DMS79 (cell line): ENCODE results near the gene MRPS6.

Experiments
- DNase-seq: peaks from one replicate; lab custom pipeline; 2025; lab: John Stamatoyannopoulos, UW

The MRPS6 gene

GRCh38 chr21:34133392-34133791 lies 60.0 kb downstream of the MRPS6 start:
- no peak for DNase-seq

- no peak for DNase-seq
Measured at GRCh38 chr21:34133802-34134201, 60.4 kb downstream of the MRPS6 start.

- no peak for DNase-seq
Measured at GRCh38 chr21:34135330-34135729, 62.0 kb downstream of the MRPS6 start.

DNA sequence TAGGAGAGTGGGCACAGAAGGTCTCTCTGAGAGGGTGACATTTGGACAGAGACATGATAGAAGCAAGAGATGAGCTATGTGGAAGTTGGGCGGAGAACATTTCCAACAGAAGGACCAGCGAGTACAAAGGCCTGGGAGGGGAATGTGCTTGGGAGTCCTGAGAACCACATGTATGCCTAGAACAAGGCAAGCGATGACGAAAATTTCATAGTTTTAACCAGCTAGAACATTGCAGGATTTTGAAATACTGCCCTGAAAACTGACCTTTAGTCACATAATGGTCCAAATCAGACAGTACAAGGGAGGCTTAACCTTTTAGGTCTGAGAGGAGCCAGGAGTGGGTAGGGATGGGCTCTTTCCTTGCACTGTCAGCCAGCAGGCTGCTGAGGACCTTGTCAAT lies 68.0 kb downstream of the MRPS6 start:
- DNase-seq = no peak

DNA sequence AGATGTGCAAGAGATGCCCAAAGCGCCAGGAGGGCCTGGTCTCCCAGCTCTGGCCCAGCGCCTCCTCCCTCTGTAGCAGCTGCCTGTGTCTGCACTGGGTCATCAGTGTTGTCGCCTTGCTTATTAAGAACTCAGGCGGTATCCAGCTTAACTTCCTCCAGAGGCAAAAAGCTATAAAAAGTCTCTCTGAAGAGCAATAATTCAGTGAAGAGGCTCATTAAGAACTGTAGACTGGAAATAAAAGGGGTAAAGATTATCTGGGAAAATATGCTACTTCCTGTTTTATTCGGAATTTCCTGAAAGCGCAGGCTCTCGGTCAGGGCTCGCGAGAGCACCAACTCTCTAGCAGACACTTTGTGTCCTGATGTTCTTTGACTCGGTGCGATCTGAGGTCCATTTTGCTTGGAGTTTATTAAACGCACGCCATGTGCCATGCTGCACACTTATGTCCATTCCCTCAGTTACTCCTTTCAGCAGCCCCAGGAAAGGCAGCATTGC lies 70.4 kb downstream of the MRPS6 start:
- no peak for DNase-seq

- no peak for DNase-seq
Measured at GRCh38 chr21:34144224-34144623, 70.8 kb downstream of the MRPS6 start.

GRCh38 chr21:34147792-34148418 lies 74.5 kb downstream of the MRPS6 start:
- DNase-seq = no peak

DNA sequence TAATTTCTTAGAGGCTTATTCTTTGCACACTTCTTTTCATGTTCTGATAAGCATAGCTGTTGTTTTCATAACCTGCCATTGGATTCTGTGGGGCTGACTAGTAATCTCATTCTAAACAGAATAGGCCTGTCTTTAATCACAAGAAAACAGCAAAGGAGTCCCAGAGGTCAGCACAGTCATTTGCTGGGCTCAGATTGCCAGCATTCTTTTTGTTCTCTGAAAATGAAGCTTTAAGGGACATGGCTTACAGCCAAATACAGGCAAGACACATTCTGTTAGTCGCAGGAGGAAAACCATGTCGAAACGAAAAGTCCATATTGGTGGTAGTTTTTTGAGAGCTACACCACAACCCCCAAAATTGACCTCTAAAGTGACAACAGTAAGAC lies 75.0 kb downstream of the MRPS6 start:
- DNase-seq = no peak

- no peak for DNase-seq
Measured at GRCh38 chr21:34148826-34149558, 75.6 kb downstream of the MRPS6 start.

DNA sequence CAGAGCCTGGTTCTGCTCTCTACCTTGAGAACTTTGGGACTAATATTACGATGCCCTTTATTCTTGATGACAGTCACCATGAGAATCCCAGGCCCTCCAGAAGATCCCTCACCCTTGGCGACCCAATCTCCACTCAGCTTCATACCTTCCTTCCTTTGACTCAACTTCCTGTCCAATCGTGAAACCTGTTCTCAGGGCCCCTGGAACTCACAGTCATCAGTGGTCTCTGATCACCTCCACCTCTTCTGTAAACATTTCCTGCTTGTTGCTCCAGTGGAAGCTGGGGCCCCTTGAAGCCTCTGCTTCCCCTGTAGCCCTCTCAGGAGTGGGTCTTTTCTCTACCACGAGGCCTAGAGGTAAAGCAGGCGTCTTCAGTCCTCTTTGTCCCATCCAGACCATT lies 79.1 kb downstream of the MRPS6 start:
- DNase-seq = no peak

DNA sequence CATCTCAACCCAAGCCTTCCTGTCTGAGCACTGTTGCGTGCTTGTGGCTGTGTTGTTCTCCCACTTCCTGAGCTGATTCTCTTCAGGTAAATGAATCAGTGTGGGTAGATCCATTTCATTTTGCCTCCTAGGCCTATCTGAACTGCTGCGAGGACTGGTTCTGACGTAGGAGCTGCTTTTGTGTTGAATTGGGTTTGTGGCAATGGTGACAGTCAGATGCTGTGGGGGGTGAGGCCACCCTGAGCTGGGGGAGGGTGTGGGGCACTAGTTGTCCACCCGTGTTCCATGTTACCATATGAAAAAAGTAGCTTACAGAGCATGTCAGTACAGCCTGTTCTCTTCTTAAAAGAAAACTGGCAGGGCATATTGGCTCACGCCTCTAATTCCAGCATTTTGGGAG lies 81.5 kb downstream of the MRPS6 start:
- DNase-seq = no peak

- DNase-seq = no peak
Measured at GRCh38 chr21:34156957-34157356, 83.6 kb downstream of the MRPS6 start.

- DNase-seq = no peak
Measured at GRCh38 chr21:34157521-34157920, 84.1 kb downstream of the MRPS6 start.

DNA sequence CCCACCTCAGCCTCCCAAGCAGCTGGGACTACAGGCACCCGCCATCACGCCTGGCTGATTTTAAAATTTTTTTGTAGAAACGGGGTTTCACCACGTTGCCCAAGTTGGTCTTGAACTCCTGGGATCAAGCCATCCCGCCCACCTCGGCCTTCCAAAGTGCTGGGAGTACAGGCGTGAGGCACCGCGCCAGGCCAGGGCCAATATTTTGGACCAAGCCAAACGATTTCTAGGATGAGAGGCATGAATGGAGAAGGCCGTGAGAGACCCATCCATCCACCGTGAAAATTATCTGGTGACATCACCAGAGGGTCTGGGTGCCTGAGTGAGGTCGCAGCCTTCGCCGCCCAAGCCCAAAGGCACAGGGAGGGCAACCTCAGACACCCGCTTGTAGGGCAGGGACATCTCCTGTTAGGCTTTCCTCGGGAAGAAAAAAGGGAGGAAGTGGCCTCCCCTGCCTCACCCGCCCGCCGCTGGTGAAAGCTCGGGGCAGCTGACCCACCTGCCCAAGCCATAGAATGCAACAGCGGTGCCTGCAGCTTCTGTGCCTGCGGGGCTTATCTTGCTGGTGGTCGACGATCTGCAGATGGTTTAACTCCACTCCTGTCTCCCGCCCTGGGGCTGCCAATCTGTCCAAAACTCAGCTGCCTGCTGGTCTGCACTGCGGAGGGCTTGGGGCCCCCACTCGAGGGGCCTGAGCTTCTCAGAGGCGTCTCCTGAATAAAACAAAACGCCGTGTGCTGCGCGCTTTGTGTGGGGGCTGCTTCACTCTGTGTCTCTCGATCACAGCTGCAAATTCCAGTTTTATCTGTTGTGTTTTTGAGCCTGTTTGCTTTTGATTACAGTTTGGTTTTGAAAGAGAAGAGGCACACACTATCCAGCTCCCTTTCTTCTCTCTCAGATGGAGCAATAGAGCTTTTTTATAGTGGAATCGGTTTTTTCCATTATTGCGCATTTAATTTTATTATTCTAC lies 85.8 kb downstream of the MRPS6 start:
- no peak for DNase-seq

GRCh38 chr21:34166468-34166867 lies 93.1 kb downstream of the MRPS6 start:
- DNase-seq = no peak

GRCh38 chr21:34170886-34171285 lies 97.5 kb downstream of the MRPS6 start:
- no peak for DNase-seq

DNA sequence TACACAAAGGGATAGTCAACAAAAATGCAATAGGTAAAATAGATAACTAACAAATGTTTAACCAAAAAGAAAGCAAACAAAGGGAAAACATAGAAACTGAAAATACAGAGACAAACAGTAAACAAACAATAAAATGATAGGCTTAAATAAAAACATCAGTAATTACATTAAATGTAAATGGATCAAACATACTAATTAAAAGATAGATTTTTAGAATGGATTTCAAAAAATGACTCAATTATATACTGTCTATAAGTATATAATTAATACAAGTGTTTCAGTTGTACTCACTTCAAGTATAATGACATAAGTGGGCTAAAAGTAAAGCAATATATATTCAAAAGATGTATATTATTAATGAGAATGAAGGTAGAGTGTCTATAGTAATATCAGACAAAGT lies 101.1 kb downstream of the MRPS6 start:
- no peak for DNase-seq

GRCh38 chr21:34176448-34176847 lies 103.1 kb downstream of the MRPS6 start:
- no peak for DNase-seq

GRCh38 chr21:34177919-34178567 lies 104.7 kb downstream of the MRPS6 start:
- no peak for DNase-seq

GRCh38 chr21:34179204-34179935 lies 106.0 kb downstream of the MRPS6 start:
- no peak for DNase-seq

DNA sequence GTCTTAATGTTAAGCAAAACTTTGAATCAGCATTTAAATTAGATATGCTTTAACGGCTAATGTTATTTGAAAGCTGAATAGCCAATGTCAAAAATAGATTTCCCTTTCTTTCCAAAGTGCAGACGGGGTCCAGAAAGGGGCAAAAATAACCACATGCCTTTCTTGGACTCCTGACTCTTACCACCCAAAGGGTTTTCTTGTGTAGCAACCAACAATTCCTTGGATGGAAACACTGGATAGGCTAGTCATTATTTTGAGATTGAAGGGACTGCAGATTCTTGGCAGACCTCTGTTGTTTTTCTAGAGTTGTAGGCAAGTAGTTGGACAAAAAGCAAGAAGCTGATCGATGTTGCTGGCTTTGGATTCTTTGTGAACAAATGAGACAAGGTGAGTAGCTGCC lies 107.0 kb downstream of the MRPS6 start:
- no peak for DNase-seq
